ENCODE results near the gene ISLR2.

ISLR2 gene

GRCh38 chr15:74129586-74130154, 716 bp upstream of the ISLR2 start:
- Histone ChIP-seq H3K4me2 (ENCODE audit: low read length) (no peak overlapping the region), H3K27ac (no peak overlapping the region), H3K9me3 (ENCODE audit: control insufficient read depth, low read length) (no peaks in the 10 kb centered on the region), H3K4me3 (ENCODE audit: low read depth, low read length) (no peak overlapping the region), H3K27me3 (ENCODE audit: control insufficient read depth, insufficient read depth, low read length) (peaks cover 6% of the 10 kb centered on the region), H3K4me1 (no peaks in the 10 kb centered on the region), H3K36me3 (ENCODE audit: control insufficient read depth, insufficient read depth, low read length) (no peaks in the 10 kb centered on the region), H3K9ac (no peak overlapping the region), H2AFZ (no peak overlapping the region), H3K79me2 (no peaks in the 10 kb centered on the region)
- TF ChIP-seq CTCF (IDR thresholded peaks at IDR 0.05), result no peak

- H3K4me1 ChIP-seq, result no peaks in the 10 kb centered on the region
- no peaks in the 10 kb centered on the region for H3K36me3 ChIP-seq (ENCODE audit: control insufficient read depth, insufficient read depth, low read length)
- TF ChIP-seq CTCF (IDR thresholded peaks at IDR 0.05), result no peak
- peaks cover 6% of the 10 kb centered on the region for H3K27me3 ChIP-seq (ENCODE audit: control insufficient read depth, insufficient read depth, low read length)
- H3K4me3 ChIP-seq (ENCODE audit: low read depth, low read length), result no peak overlapping the region
- H3K4me2 ChIP-seq (ENCODE audit: low read length), result no peak overlapping the region
- no peak overlapping the region for H3K27ac ChIP-seq
- H3K79me2 ChIP-seq, result no peaks in the 10 kb centered on the region
- H3K9me3 ChIP-seq (ENCODE audit: control insufficient read depth, low read length), result no peaks in the 10 kb centered on the region
- H3K9ac ChIP-seq, result no peak overlapping the region
- H2AFZ ChIP-seq, result no peak overlapping the region
Observed at GRCh38 chr15:74130849-74131627, 652 bp downstream of the ISLR2 start.

- Histone ChIP-seq H3K9me3 (ENCODE audit: control insufficient read depth, low read length) (no peaks in the 10 kb centered on the region), H3K4me1 (no peaks in the 10 kb centered on the region), H3K36me3 (ENCODE audit: control insufficient read depth, insufficient read depth, low read length) (no peaks in the 10 kb centered on the region), H2AFZ (no peak overlapping the region), H3K27ac (no peak overlapping the region), H3K4me3 (ENCODE audit: low read depth, low read length) (no peak overlapping the region), H3K4me2 (ENCODE audit: low read length) (no peak overlapping the region), H3K79me2 (no peaks in the 10 kb centered on the region), H3K27me3 (ENCODE audit: control insufficient read depth, insufficient read depth, low read length) (peaks cover 6% of the 10 kb centered on the region), H3K9ac (no peak overlapping the region)
- no peak for TF ChIP-seq CTCF (IDR thresholded peaks at IDR 0.05)
Observed at GRCh38 chr15:74131628-74132413, 1.4 kb downstream of the ISLR2 start.

- no peak for TF ChIP-seq CTCF (IDR thresholded peaks at IDR 0.05)
- H3K4me3 ChIP-seq (ENCODE audit: low read depth, low read length), result no peak overlapping the region
- peaks cover 6% of the 10 kb centered on the region for H3K27me3 ChIP-seq (ENCODE audit: control insufficient read depth, insufficient read depth, low read length)
- H3K4me2 ChIP-seq (ENCODE audit: low read length), result no peak overlapping the region
- H3K36me3 ChIP-seq (ENCODE audit: control insufficient read depth, insufficient read depth, low read length), result no peaks in the 10 kb centered on the region
- no peak overlapping the region for H3K9ac ChIP-seq
- no peaks in the 10 kb centered on the region for H3K4me1 ChIP-seq
- no peaks in the 10 kb centered on the region for H3K9me3 ChIP-seq (ENCODE audit: control insufficient read depth, low read length)
- H2AFZ ChIP-seq, result no peak overlapping the region
- no peak overlapping the region for H3K27ac ChIP-seq
- no peaks in the 10 kb centered on the region for H3K79me2 ChIP-seq
Observed at GRCh38 chr15:74132681-74133651, 2.6 kb downstream of the ISLR2 start.

Data from parathyroid adenoma (tissue), 2 donors.